Airway epithelial cell (primary cell): Measurements from ENCODE around the gene INSYN1. TPM values are rescaled to one million over a fixed set of nuclear protein-coding genes. Genes with fewer than 3 reads are reported as not detected.

ENCODE experiments used
- total RNA-seq: library from RNA; depleted of rRNA; stranded (reverse); fragments of >200 nt; gene quantifications from 2 replicates; pipeline ENCODE4 v1.2.3, GENCODE V29; 2015

INSYN1 gene, protein sequence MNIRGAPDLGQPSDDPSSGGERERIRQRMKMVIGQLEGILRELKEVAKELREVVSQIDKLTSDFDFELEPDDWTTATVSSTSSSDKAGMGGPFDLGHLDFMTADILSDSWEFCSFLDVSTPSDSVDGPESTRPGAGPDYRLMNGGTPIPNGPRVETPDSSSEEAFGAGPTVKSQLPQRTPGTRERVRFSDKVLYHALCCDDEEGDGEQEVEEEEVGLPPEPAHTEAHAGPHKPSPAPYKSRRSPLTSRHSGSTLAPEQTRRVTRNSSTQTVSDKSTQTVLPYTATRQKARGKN
- 2.3 and 6.9 TPM in 2 replicates for total RNA-seq

DNA sequence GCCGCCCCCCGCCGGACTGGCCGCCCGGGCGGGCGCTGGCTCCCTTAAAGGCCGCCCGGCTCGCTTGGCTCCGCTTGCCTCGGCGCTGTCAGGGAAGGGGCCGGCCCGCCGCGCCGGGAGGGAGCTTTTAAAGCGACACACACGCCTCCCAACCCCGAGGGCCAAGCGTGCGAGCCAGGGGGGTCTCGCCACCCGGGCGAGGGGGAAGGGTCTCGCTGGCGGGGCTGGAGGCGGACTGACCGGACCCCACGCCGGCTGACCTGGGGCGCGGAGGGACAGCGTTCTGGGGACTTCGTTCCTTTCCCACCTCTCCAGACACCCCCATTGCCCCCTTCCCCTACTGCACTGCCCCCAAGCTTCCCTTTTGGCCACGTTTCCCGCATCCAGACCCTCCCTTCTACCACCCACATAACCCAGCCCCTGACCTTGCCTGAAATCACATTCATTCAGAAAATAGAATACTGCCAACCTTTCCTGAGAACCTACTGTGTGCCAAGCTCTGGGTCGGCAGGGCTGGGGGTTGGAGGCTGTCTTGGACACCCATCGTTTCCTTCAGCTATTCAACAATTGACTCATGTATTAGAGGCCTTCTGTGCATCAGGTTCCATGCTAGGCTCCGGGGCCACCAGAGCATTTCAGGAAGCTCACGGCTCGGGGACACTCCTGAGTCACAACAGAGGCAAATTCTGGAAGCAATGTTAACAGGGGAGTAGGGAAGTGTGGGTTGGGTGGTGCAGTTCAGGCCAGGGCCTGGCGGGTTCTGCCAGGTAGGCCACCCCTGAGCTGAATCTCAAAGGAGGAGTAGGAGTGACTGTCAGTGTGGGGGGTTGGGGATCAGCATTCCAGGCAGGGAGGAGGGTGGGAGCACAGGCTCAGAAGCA is at the start of gene INSYN1:
Gene INSYN1 (minus strand): TSS at position 102 of the 881 bp plus-strand sequence. CDS start 2,221 bp downstream, outside the sequence.

Other genes starting within 250 kb of the INSYN1 start
- gene NPTN, start 120.0 kb downstream of the INSYN1 start, total RNA-seq, result 111 TPM in 2 replicates
- 82.4 and 83.8 TPM in 2 replicates for gene CD276, start 69.0 kb downstream of the INSYN1 start, total RNA-seq
- not detected in 2 replicates for gene TBC1D21, start 120.2 kb upstream of the INSYN1 start, total RNA-seq
- 11.6 and 12.1 TPM in 2 replicates for gene LOXL1, start 173.1 kb upstream of the INSYN1 start, total RNA-seq
- gene STOML1, start 238.9 kb upstream of the INSYN1 start, total RNA-seq, result 11.8 and 14.5 TPM in 2 replicates
- 35.2 and 48.0 TPM in 2 replicates for gene PML, start 241.4 kb upstream of the INSYN1 start, total RNA-seq